GM23338 (cell line): Measurements from ENCODE around the gene PRSS3. TPM values are rescaled to one million over a fixed set of nuclear protein-coding genes. Genes with fewer than 3 reads are reported as not detected.
"Not testable (repeated sequence)": the region's sequence is repeated elsewhere in the genome, so short reads cannot be mapped to it uniquely, and the experiment has no call there.

Experiments
- ATAC-seq: fragments of 200-7000 bp; cut with Tn5 transposase; 3 replicates; pipeline ENCODE4 v1.9.1; 2020
- DNase-seq: peaks from one replicate; pipeline ENCODE4 v3.0.0-alpha.2; 2015; ENCODE audit warnings: low spot score
- H2AFZ ChIP-seq: fragments of 200-600 bp; sonication (generic); 2 replicates; pipeline ENCODE4 v1.8.0; 2016; ENCODE audit warnings: antibody characterized with exemption, mild to moderate bottlenecking, moderate library complexity
- H3F3A ChIP-seq: fragments of 200-600 bp; sonication (generic); replicated peaks from 2 replicates; pipeline ENCODE4 v1.8.0; 2017; ENCODE audit warnings: antibody characterized with exemption, mixed run types, low read depth
- H3K27ac ChIP-seq: fragments of 200-600 bp; sonication (generic); 2 replicates; pipeline ENCODE4 v1.6.1; 2016; ENCODE audit warnings: low read depth
- H3K27me3 ChIP-seq: fragments of 200-600 bp; sonication (generic); 2 replicates; pipeline ENCODE4 v1.8.0; 2016; ENCODE audit warnings: mild to moderate bottlenecking, mixed run types, moderate library complexity; ENCODE audit not compliant: insufficient read depth
- H3K36me3 ChIP-seq: fragments of 200-600 bp; sonication (generic); 2 replicates; pipeline ENCODE4 v1.8.0; 2016; ENCODE audit warnings: mild to moderate bottlenecking; ENCODE audit not compliant: insufficient read depth
- H3K4me1 ChIP-seq: fragments of 200-600 bp; sonication (generic); 2 replicates; pipeline ENCODE4 v1.8.0; 2016; ENCODE audit warnings: mild to moderate bottlenecking, moderate library complexity; ENCODE audit not compliant: insufficient read depth
- H3K4me2 ChIP-seq: fragments of 200-600 bp; sonication (generic); 2 replicates; pipeline ENCODE4 v1.7.1; 2017; ENCODE audit warnings: mixed run types
- H3K4me3 ChIP-seq: fragments of 200-600 bp; sonication (generic); 2 replicates; pipeline ENCODE4 v1.6.1; 2016; ENCODE audit warnings: mixed run types
- H3K79me2 ChIP-seq: fragments of 200-600 bp; sonication (generic); replicated peaks from 2 replicates; pipeline ENCODE4 v1.8.0; 2017; ENCODE audit warnings: mild to moderate bottlenecking; ENCODE audit not compliant: insufficient read depth
- H3K9me2 ChIP-seq: fragments of 200-600 bp; sonication (generic); 2 replicates; pipeline ENCODE4 v1.8.0; 2017; ENCODE audit not compliant: insufficient read depth
- H4K20me1 ChIP-seq: fragments of 200-600 bp; sonication (generic); replicated peaks from 2 replicates; pipeline ENCODE4 v1.8.0; 2017; ENCODE audit warnings: mild to moderate bottlenecking; ENCODE audit not compliant: insufficient read depth
- H3K27ac Mint-ChIP-seq: 2 replicates; pipeline ENCODE4 v1.8.0; 2020; ENCODE audit warnings: inconsistent platforms, mild to moderate bottlenecking, moderate library complexity, mixed read lengths
- H3K27me3 Mint-ChIP-seq: 3 replicates; pipeline ENCODE4 v1.8.0; 2022; ENCODE audit warnings: low read depth, mild to moderate bottlenecking, moderate library complexity, mixed read lengths, inconsistent platforms; ENCODE audit not compliant: insufficient read depth, poor library complexity
- H3K36me3 Mint-ChIP-seq: 3 replicates; pipeline ENCODE4 v1.8.0; 2021; ENCODE audit warnings: low read depth, mild to moderate bottlenecking, inconsistent platforms, moderate library complexity, mixed read lengths
- H3K4me1 Mint-ChIP-seq: 3 replicates; pipeline ENCODE4 v1.8.0; 2020; ENCODE audit warnings: mild to moderate bottlenecking, inconsistent platforms, mixed read lengths
- H3K4me3 Mint-ChIP-seq: 3 replicates; pipeline ENCODE4 v1.8.0; 2021; ENCODE audit warnings: moderate library complexity, mild to moderate bottlenecking, inconsistent platforms, mixed read lengths
- H3K9me3 Mint-ChIP-seq: 3 replicates; pipeline ENCODE4 v1.8.0; 2020; ENCODE audit warnings: moderate library complexity, mild to moderate bottlenecking, inconsistent platforms, mixed read lengths
- CREB1 ChIP-seq: fragments of 250-450 bp; sonication (Bioruptor Pico); IDR thresholded peaks from 2 replicates; pipeline ENCODE4 v1.5.0; 2020; ENCODE audit warnings: low read depth, mild to moderate bottlenecking, moderate library complexity
- EZH2 ChIP-seq: fragments of 200-600 bp; sonication (generic); IDR thresholded peaks from one replicate; pipeline ENCODE4 v1.8.0; 2017; ENCODE audit warnings: antibody characterized with exemption, mild to moderate bottlenecking, low read depth; ENCODE audit not compliant: unreplicated experiment
- EZH2phosphoT487 ChIP-seq: fragments of 200-600 bp; sonication (generic); IDR thresholded peaks from one replicate; pipeline ENCODE4 v1.8.1; 2018; ENCODE audit warnings: antibody characterized with exemption; ENCODE audit not compliant: unreplicated experiment
- NANOG ChIP-seq: IDR thresholded peaks from 2 replicates; pipeline ENCODE4 v1.6.1; 2016; ENCODE audit warnings: antibody characterized with exemption, borderline replicate concordance
- STAT1 ChIP-seq: IDR thresholded peaks from one replicate; pipeline ENCODE4 v1.6.1; 2016; ENCODE audit warnings: antibody characterized with exemption; ENCODE audit not compliant: unreplicated experiment
- ZNF114 ChIP-seq: fragments of 250-450 bp; sonication (Bioruptor Pico); IDR thresholded peaks from 2 replicates; pipeline ENCODE4 v1.5.0; 2020; ENCODE audit warnings: mild to moderate bottlenecking, moderate library complexity
- ZNF331 ChIP-seq: fragments of 250-450 bp; sonication (Bioruptor Pico); IDR thresholded peaks from 2 replicates; pipeline ENCODE4 v1.5.0; 2020; ENCODE audit warnings: low read depth, mild to moderate bottlenecking, moderate library complexity
- polyA plus RNA-seq: library from polyadenylated mRNA; unstranded; fragments of >200 nt; fragmentation: Nextera tagmentation; extraction: Ambion mirVana; gene quantifications from 2 replicates; pipeline ENCODE4 v1.2.1, GENCODE V29; 2016
- total RNA-seq: library from RNA; depleted of rRNA; stranded (reverse); fragments of >200 nt; shearing (Covaris generic); gene quantifications from 2 replicates; pipeline ENCODE4 v1.2.3, GENCODE V29; 2014
- TF ChIP-seq, protein P1 (sequence below), 2 experiments: fragments of 200-600 bp in 1 of 2; sonication (generic) in 1 of 2; conservative IDR thresholded peaks; 2 replicates each; pipeline versions ENCODE4 v1.5.1 to v1.6.1; 2016 to 2017; ENCODE audit warnings: antibody characterized with exemption in 2 of 2, low read depth in 2 of 2, mild to moderate bottlenecking in 2 of 2, moderate library complexity in 1 of 2
- TF ChIP-seq, protein P2 (sequence below): IDR thresholded peaks from one replicate; pipeline ENCODE4 v1.6.1; 2018; ENCODE audit warnings: antibody characterized with exemption; ENCODE audit not compliant: unreplicated experiment
- TF ChIP-seq, protein P3 (sequence below): fragments of 250-450 bp; sonication (Bioruptor Pico); IDR thresholded peaks from 2 replicates; pipeline ENCODE4 v1.5.0; 2020; ENCODE audit warnings: mild to moderate bottlenecking, moderate library complexity
- TF ChIP-seq, protein P4 (sequence below): IDR thresholded peaks from 2 replicates; pipeline ENCODE4 v1.6.1; 2016; ENCODE audit warnings: antibody characterized with exemption

PRSS3 gene
- total and polyA plus RNA-seq, 2 experiments from 2014 or later = 4.2 to 4.5 TPM

DNA sequence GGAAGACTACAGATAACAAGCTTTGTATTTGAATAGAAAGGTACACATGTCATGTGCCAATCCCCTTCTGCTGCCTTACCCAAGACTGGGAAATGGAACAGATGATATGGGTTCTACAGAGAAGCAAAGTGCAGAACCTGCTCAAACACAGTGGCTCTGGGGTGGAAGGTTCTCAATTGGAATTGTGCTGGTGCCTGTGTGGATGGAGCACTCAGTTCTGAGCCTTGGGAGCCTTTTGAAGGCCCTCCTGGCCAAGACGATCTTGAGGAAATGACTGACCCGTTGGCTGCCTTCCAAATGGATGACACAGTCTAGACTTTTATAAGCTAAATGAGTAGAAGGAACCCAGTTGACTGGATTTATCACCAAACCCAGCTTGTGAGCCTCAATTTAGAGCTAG is 4.2 kb upstream of the PRSS3 start:
- Mint-ChIP-seq H3K36me3 (no peaks in the 10 kb centered on the region), H3K4me1 (peaks cover 8% of the 10 kb centered on the region), H3K27me3 (peaks cover 4% of the 10 kb centered on the region), H3K4me3 (no peak overlapping the region), H3K9me3 (no peaks in the 10 kb centered on the region), H3K27ac (no peak overlapping the region)
- H3K27ac ChIP-seq = no peak overlapping the region
- H3K36me3 ChIP-seq = no peaks in the 10 kb centered on the region
- H2AFZ ChIP-seq = no peak overlapping the region
- DNase-seq (no peak), ATAC-seq (no peak)
- no peaks in the 10 kb centered on the region for H3K9me2 ChIP-seq
- H3K4me3 ChIP-seq = no peak overlapping the region
- TF ChIP-seq STAT1 (no peak), ZNF331 (CRISPR knock-in tag) (no peak), NANOG (no peak), CREB1 (no peak), ZNF114 (no peak), EZH2 (no peak), EZH2phosphoT487 (no peak)
- TF ChIP-seq, protein P1, sequence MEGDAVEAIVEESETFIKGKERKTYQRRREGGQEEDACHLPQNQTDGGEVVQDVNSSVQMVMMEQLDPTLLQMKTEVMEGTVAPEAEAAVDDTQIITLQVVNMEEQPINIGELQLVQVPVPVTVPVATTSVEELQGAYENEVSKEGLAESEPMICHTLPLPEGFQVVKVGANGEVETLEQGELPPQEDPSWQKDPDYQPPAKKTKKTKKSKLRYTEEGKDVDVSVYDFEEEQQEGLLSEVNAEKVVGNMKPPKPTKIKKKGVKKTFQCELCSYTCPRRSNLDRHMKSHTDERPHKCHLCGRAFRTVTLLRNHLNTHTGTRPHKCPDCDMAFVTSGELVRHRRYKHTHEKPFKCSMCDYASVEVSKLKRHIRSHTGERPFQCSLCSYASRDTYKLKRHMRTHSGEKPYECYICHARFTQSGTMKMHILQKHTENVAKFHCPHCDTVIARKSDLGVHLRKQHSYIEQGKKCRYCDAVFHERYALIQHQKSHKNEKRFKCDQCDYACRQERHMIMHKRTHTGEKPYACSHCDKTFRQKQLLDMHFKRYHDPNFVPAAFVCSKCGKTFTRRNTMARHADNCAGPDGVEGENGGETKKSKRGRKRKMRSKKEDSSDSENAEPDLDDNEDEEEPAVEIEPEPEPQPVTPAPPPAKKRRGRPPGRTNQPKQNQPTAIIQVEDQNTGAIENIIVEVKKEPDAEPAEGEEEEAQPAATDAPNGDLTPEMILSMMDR (conservative IDR thresholded peaks at IDR 0.05; ENCODE audit: low read depth in 2 of 2) = no peak
- TF ChIP-seq, protein P2, sequence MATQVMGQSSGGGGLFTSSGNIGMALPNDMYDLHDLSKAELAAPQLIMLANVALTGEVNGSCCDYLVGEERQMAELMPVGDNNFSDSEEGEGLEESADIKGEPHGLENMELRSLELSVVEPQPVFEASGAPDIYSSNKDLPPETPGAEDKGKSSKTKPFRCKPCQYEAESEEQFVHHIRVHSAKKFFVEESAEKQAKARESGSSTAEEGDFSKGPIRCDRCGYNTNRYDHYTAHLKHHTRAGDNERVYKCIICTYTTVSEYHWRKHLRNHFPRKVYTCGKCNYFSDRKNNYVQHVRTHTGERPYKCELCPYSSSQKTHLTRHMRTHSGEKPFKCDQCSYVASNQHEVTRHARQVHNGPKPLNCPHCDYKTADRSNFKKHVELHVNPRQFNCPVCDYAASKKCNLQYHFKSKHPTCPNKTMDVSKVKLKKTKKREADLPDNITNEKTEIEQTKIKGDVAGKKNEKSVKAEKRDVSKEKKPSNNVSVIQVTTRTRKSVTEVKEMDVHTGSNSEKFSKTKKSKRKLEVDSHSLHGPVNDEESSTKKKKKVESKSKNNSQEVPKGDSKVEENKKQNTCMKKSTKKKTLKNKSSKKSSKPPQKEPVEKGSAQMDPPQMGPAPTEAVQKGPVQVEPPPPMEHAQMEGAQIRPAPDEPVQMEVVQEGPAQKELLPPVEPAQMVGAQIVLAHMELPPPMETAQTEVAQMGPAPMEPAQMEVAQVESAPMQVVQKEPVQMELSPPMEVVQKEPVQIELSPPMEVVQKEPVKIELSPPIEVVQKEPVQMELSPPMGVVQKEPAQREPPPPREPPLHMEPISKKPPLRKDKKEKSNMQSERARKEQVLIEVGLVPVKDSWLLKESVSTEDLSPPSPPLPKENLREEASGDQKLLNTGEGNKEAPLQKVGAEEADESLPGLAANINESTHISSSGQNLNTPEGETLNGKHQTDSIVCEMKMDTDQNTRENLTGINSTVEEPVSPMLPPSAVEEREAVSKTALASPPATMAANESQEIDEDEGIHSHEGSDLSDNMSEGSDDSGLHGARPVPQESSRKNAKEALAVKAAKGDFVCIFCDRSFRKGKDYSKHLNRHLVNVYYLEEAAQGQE = no peak
- TF ChIP-seq, protein P3, sequence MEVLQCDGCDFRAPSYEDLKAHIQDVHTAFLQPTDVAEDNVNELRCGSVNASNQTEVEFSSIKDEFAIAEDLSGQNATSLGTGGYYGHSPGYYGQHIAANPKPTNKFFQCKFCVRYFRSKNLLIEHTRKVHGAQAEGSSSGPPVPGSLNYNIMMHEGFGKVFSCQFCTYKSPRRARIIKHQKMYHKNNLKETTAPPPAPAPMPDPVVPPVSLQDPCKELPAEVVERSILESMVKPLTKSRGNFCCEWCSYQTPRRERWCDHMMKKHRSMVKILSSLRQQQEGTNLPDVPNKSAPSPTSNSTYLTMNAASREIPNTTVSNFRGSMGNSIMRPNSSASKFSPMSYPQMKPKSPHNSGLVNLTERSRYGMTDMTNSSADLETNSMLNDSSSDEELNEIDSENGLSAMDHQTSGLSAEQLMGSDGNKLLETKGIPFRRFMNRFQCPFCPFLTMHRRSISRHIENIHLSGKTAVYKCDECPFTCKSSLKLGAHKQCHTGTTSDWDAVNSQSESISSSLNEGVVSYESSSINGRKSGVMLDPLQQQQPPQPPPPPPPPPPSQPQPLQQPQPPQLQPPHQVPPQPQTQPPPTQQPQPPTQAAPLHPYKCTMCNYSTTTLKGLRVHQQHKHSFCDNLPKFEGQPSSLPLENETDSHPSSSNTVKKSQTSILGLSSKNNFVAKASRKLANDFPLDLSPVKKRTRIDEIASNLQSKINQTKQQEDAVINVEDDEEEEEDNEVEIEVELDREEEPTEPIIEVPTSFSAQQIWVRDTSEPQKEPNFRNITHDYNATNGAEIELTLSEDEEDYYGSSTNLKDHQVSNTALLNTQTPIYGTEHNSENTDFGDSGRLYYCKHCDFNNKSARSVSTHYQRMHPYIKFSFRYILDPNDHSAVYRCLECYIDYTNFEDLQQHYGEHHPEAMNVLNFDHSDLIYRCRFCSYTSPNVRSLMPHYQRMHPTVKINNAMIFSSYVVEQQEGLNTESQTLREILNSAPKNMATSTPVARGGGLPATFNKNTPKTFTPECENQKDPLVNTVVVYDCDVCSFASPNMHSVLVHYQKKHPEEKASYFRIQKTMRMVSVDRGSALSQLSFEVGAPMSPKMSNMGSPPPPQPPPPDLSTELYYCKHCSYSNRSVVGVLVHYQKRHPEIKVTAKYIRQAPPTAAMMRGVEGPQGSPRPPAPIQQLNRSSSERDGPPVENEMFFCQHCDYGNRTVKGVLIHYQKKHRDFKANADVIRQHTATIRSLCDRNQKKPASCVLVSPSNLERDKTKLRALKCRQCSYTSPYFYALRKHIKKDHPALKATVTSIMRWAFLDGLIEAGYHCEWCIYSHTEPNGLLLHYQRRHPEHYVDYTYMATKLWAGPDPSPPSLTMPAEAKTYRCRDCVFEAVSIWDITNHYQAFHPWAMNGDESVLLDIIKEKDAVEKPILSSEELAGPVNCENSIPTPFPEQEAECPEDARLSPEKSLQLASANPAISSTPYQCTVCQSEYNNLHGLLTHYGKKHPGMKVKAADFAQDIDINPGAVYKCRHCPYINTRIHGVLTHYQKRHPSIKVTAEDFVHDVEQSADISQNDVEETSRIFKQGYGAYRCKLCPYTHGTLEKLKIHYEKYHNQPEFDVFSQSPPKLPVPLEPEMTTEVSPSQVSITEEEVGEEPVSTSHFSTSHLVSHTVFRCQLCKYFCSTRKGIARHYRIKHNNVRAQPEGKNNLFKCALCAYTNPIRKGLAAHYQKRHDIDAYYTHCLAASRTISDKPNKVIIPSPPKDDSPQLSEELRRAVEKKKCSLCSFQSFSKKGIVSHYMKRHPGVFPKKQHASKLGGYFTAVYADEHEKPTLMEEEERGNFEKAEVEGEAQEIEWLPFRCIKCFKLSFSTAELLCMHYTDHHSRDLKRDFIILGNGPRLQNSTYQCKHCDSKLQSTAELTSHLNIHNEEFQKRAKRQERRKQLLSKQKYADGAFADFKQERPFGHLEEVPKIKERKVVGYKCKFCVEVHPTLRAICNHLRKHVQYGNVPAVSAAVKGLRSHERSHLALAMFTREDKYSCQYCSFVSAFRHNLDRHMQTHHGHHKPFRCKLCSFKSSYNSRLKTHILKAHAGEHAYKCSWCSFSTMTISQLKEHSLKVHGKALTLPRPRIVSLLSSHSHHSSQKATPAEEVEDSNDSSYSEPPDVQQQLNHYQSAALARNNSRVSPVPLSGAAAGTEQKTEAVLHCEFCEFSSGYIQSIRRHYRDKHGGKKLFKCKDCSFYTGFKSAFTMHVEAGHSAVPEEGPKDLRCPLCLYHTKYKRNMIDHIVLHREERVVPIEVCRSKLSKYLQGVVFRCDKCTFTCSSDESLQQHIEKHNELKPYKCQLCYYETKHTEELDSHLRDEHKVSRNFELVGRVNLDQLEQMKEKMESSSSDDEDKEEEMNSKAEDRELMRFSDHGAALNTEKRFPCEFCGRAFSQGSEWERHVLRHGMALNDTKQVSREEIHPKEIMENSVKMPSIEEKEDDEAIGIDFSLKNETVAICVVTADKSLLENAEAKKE = no peak
- TF ChIP-seq, protein P4, sequence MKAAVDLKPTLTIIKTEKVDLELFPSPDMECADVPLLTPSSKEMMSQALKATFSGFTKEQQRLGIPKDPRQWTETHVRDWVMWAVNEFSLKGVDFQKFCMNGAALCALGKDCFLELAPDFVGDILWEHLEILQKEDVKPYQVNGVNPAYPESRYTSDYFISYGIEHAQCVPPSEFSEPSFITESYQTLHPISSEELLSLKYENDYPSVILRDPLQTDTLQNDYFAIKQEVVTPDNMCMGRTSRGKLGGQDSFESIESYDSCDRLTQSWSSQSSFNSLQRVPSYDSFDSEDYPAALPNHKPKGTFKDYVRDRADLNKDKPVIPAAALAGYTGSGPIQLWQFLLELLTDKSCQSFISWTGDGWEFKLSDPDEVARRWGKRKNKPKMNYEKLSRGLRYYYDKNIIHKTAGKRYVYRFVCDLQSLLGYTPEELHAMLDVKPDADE = no peak
- H3K4me1 ChIP-seq = no peaks in the 10 kb centered on the region
- H3K79me2 ChIP-seq = no peaks in the 10 kb centered on the region
- no peak overlapping the region for H3K4me2 ChIP-seq
- H3K27me3 ChIP-seq = no peaks in the 10 kb centered on the region
- no peaks in the 10 kb centered on the region for H3F3A ChIP-seq
- H4K20me1 ChIP-seq = no peaks in the 10 kb centered on the region

DNA sequence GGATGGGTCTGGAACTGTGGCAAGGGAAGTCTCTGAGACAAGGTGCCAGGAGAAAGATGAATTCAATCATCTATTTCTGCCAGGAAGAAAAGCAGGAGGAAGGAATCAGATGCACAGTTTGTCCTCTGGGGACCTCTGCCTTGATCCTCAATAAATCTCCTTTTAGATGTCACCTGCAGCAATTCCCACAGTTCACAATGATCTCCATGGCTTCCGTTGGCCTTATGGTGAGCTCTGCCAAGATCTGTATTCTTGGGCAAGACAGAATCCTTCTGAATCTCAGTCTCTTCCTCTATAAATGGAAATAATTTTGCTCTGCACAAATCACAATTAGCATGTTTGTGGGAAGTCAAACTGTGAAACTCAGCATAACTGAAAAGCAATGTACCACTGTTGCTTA is 1.9 kb upstream of the PRSS3 start:
- H3K27me3 ChIP-seq, H3K9me3 Mint-ChIP-seq, H3K79me2 ChIP-seq, H3K36me3 Mint-ChIP-seq, H3K27me3 Mint-ChIP-seq, H3K36me3 ChIP-seq, ATAC-seq, H3K4me2 ChIP-seq, H3K9me2 ChIP-seq, H3K27ac Mint-ChIP-seq, H3K27ac ChIP-seq, H4K20me1 ChIP-seq, H3K4me3 Mint-ChIP-seq, DNase-seq, H3F3A ChIP-seq, H3K4me3 ChIP-seq, H2AFZ ChIP-seq, H3K4me1 ChIP-seq: not testable (repeated sequence)
- H3K4me1 Mint-ChIP-seq = peaks cover 15% of the 10 kb centered on the region
